ENCODE results near the gene TSPAN15. TPM values are rescaled to one million over a fixed set of nuclear protein-coding genes. Genes with fewer than 3 reads are reported as not detected.
"Not testable (repeated sequence)": the region's sequence is repeated elsewhere in the genome, so short reads cannot be mapped to it uniquely, and the experiment has no call there.

The TSPAN15 gene
- total RNA-seq, 2 donors from 2014 or later, result 20.3 to 28.7 TPM

GRCh38 chr10:69443354-69443753 is 7.9 kb upstream of the TSPAN15 start:
- no peaks in the 10 kb centered on the region for H3K9me3 ChIP-seq (ENCODE audit: control insufficient read depth, low read length, poor library complexity, severe bottlenecking)
- no peak overlapping the region for H3K4me3 Mint-ChIP-seq
- no peak overlapping the region for H3K27ac Mint-ChIP-seq
- ATAC-seq (no peak), DNase-seq (no peak)
- peaks cover 9% of the 10 kb centered on the region for H3K36me3 Mint-ChIP-seq (ENCODE audit: low read depth)
- H3K4me1 Mint-ChIP-seq, result peaks cover 10% of the 10 kb centered on the region
- peaks cover 15% of the 10 kb centered on the region for H3K27me3 Mint-ChIP-seq

GRCh38 chr10:69445041-69445440 is 6.2 kb upstream of the TSPAN15 start:
- DNase-seq (no peak), ATAC-seq (no peak)
- H3K27me3 Mint-ChIP-seq, result peaks cover 7% of the 10 kb centered on the region
- H3K27ac Mint-ChIP-seq, result no peak overlapping the region
- H3K4me1 Mint-ChIP-seq, result peaks cover 19% of the 10 kb centered on the region
- no peak overlapping the region for H3K4me3 Mint-ChIP-seq
- H3K36me3 Mint-ChIP-seq (ENCODE audit: low read depth), result peaks cover 10% of the 10 kb centered on the region
- no peaks in the 10 kb centered on the region for H3K9me3 ChIP-seq (ENCODE audit: control insufficient read depth, low read length, poor library complexity, severe bottlenecking)

- no peak overlapping the region for H3K27ac Mint-ChIP-seq
- H3K9me3 ChIP-seq (ENCODE audit: control insufficient read depth, low read length, poor library complexity, severe bottlenecking), result no peaks in the 10 kb centered on the region
- H3K27me3 Mint-ChIP-seq, result peaks cover 7% of the 10 kb centered on the region
- no peak overlapping the region for H3K4me3 Mint-ChIP-seq
- peaks cover 25% of the 10 kb centered on the region for H3K4me1 Mint-ChIP-seq
- ATAC-seq, result no peak
- H3K36me3 Mint-ChIP-seq (ENCODE audit: low read depth), result peaks cover 10% of the 10 kb centered on the region
- DNase-seq, result no peak
Observed at GRCh38 chr10:69446229-69446628, 5.0 kb upstream of the TSPAN15 start.

- Mint-ChIP-seq H3K4me3 (no peak overlapping the region), H3K27me3 (peaks cover 2% of the 10 kb centered on the region), H3K36me3 (ENCODE audit: low read depth) (peaks cover 10% of the 10 kb centered on the region), H3K27ac (no peak overlapping the region), H3K4me1 (peaks cover 28% of the 10 kb centered on the region)
- ATAC-seq (no peak), DNase-seq (no peak)
- no peaks in the 10 kb centered on the region for H3K9me3 ChIP-seq (ENCODE audit: control insufficient read depth, low read length, poor library complexity, severe bottlenecking)
Observed at GRCh38 chr10:69446650-69447151, 4.6 kb upstream of the TSPAN15 start.

- H3K27ac Mint-ChIP-seq, result peak overlapping the region; percentile 80
- ATAC-seq, result peak; percentile 63
- no peaks in the 10 kb centered on the region for H3K27me3 Mint-ChIP-seq
- DNase-seq, result peak in 2 of 3 donors; percentile 32 to 35
- peak overlapping the region; percentile 76 for H3K4me3 Mint-ChIP-seq
- H3K4me1 Mint-ChIP-seq, result peaks cover 45% of the 10 kb centered on the region
- H3K9me3 ChIP-seq (ENCODE audit: control insufficient read depth, low read length, poor library complexity, severe bottlenecking), result no peaks in the 10 kb centered on the region
- peaks cover 9% of the 10 kb centered on the region for H3K36me3 Mint-ChIP-seq (ENCODE audit: low read depth)
Observed at GRCh38 chr10:69449841-69450240, 1.4 kb upstream of the TSPAN15 start.

- not testable (repeated sequence) for DNase-seq
Observed at GRCh38 chr10:69450395-69450794, 870 bp upstream of the TSPAN15 start.

GRCh38 chr10:69451784-69452251 is 553 bp downstream of the TSPAN15 start:
- Mint-ChIP-seq H3K27me3 (no peaks in the 10 kb centered on the region), H3K4me3 (peak overlapping the region; percentile 91), H3K27ac (peak overlapping the region; percentile 82), H3K36me3 (ENCODE audit: low read depth) (peaks cover 2% of the 10 kb centered on the region), H3K4me1 (peaks cover 41% of the 10 kb centered on the region)
- DNase-seq, result no peak
- no peaks in the 10 kb centered on the region for H3K9me3 ChIP-seq (ENCODE audit: control insufficient read depth, low read length, poor library complexity, severe bottlenecking)
- no peak for ATAC-seq

More at GRCh38 chr10:69450395-69450794, 870 bp upstream of the TSPAN15 start:
- H3K9me3 ChIP-seq (ENCODE audit: control insufficient read depth, low read length, poor library complexity, severe bottlenecking); H3K27me3 Mint-ChIP-seq; H3K36me3 Mint-ChIP-seq (ENCODE audit: low read depth); ATAC-seq: not testable (repeated sequence)
- H3K4me3 Mint-ChIP-seq, result peak overlapping the region; percentile 91
- peak overlapping the region; percentile 82 for H3K27ac Mint-ChIP-seq
- peaks cover 43% of the 10 kb centered on the region for H3K4me1 Mint-ChIP-seq

GRCh38 chr10:69452676-69453415 is 1.6 kb downstream of the TSPAN15 start:
- H3K9me3 ChIP-seq (ENCODE audit: control insufficient read depth, low read length, poor library complexity, severe bottlenecking), result no peaks in the 10 kb centered on the region
- Mint-ChIP-seq H3K4me1 (peaks cover 44% of the 10 kb centered on the region), H3K4me3 (peak overlapping the region; percentile 91), H3K36me3 (ENCODE audit: low read depth) (peaks cover 2% of the 10 kb centered on the region), H3K27ac (no peak overlapping the region), H3K27me3 (no peaks in the 10 kb centered on the region)
- ATAC-seq (no peak), DNase-seq (no peak)

GRCh38 chr10:69453795-69454194 is 2.5 kb downstream of the TSPAN15 start:
- DNase-seq, result no peak
- no peaks in the 10 kb centered on the region for H3K27me3 Mint-ChIP-seq
- ATAC-seq, result no peak
- H3K4me3 Mint-ChIP-seq, result peak overlapping the region; percentile 33
- H3K9me3 ChIP-seq (ENCODE audit: control insufficient read depth, low read length, poor library complexity, severe bottlenecking), result no peaks in the 10 kb centered on the region
- H3K27ac Mint-ChIP-seq, result no peak overlapping the region
- H3K36me3 Mint-ChIP-seq (ENCODE audit: low read depth), result no peaks in the 10 kb centered on the region
- peaks cover 41% of the 10 kb centered on the region for H3K4me1 Mint-ChIP-seq

GRCh38 chr10:69455006-69455763 is 3.9 kb downstream of the TSPAN15 start:
- Mint-ChIP-seq H3K27ac (no peak overlapping the region), H3K4me1 (peaks cover 46% of the 10 kb centered on the region), H3K36me3 (ENCODE audit: low read depth) (no peaks in the 10 kb centered on the region), H3K27me3 (no peaks in the 10 kb centered on the region), H3K4me3 (no peak overlapping the region)
- DNase-seq (no peak), ATAC-seq (no peak)
- no peaks in the 10 kb centered on the region for H3K9me3 ChIP-seq (ENCODE audit: control insufficient read depth, low read length, poor library complexity, severe bottlenecking)

- H3K4me3 Mint-ChIP-seq, result no peak overlapping the region
- DNase-seq (no peak), ATAC-seq (no peak)
- no peaks in the 10 kb centered on the region for H3K36me3 Mint-ChIP-seq (ENCODE audit: low read depth)
- peak overlapping the region; percentile 24 for H3K27ac Mint-ChIP-seq
- no peaks in the 10 kb centered on the region for H3K9me3 ChIP-seq (ENCODE audit: control insufficient read depth, low read length, poor library complexity, severe bottlenecking)
- H3K27me3 Mint-ChIP-seq, result no peaks in the 10 kb centered on the region
- peaks cover 39% of the 10 kb centered on the region for H3K4me1 Mint-ChIP-seq
Observed at GRCh38 chr10:69456880-69457693, 5.8 kb downstream of the TSPAN15 start.

GRCh38 chr10:69457771-69458237 is 6.5 kb downstream of the TSPAN15 start:
- Mint-ChIP-seq H3K27me3 (no peaks in the 10 kb centered on the region), H3K36me3 (ENCODE audit: low read depth) (no peaks in the 10 kb centered on the region), H3K27ac (peak overlapping the region; percentile 24), H3K4me1 (peaks cover 36% of the 10 kb centered on the region), H3K4me3 (no peak overlapping the region)
- no peaks in the 10 kb centered on the region for H3K9me3 ChIP-seq (ENCODE audit: control insufficient read depth, low read length, poor library complexity, severe bottlenecking)
- no peak for ATAC-seq
- DNase-seq, result no peak

Data from T-helper 17 cell (primary cell).